Mesenchymal stem cell (in vitro differentiated cells and primary cell): ENCODE measurements around the gene BSND.
"Not testable (repeated sequence)": the region's sequence is repeated elsewhere in the genome, so short reads cannot be mapped to it uniquely, and the experiment has no call there.

Experiments used
- DNase-seq: peaks from one replicate; pipeline ENCODE4 v3.0.0-alpha.2; 2013
- H2AFZ ChIP-seq: one replicate; pipeline ENCODE4 v1.6.1; 2013; ENCODE audit warnings: low read depth, mild to moderate bottlenecking, control low read depth, inconsistent platforms, low read length, moderate library complexity
- H2AK5ac ChIP-seq: 2 replicates; pipeline ENCODE4 v1.6.1; 2013; ENCODE audit warnings: low read length, moderate library complexity, mild to moderate bottlenecking, inconsistent platforms; ENCODE audit not compliant: severe bottlenecking
- H2BK120ac ChIP-seq: one replicate; pipeline ENCODE4 v1.6.1; 2013; ENCODE audit warnings: low read depth, mild to moderate bottlenecking, inconsistent platforms, low read length, moderate library complexity
- H2BK12ac ChIP-seq, 2 experiments: one replicate each; pipeline ENCODE4 v1.6.1; 2013; ENCODE audit warnings: inconsistent platforms in 2 of 2, low read length in 2 of 2, mild to moderate bottlenecking in 2 of 2, moderate library complexity in 2 of 2, control low read depth in 1 of 2
- H2BK15ac ChIP-seq: one replicate; pipeline ENCODE4 v1.6.1; 2013; ENCODE audit warnings: mild to moderate bottlenecking, low read depth, inconsistent platforms; ENCODE audit not compliant: poor library complexity, severe bottlenecking
- H2BK5ac ChIP-seq: 2 replicates; pipeline ENCODE4 v1.6.1; 2013; ENCODE audit warnings: low read depth, mild to moderate bottlenecking, low read length, control low read depth, inconsistent platforms; ENCODE audit not compliant: poor library complexity, severe bottlenecking
- H3K14ac ChIP-seq, 2 experiments: one replicate each; pipeline ENCODE4 v1.6.1; 2013; ENCODE audit warnings: inconsistent platforms in 2 of 2, low read length in 2 of 2, control low read depth in 1 of 2, mild to moderate bottlenecking in 1 of 2, moderate library complexity in 1 of 2
- H3K18ac ChIP-seq, 2 experiments: one replicate each; pipeline ENCODE4 v1.6.1; 2013; ENCODE audit warnings: inconsistent platforms in 2 of 2, low read length in 2 of 2, control low read depth in 1 of 2, low read depth in 1 of 2, mild to moderate bottlenecking in 1 of 2
- H3K23ac ChIP-seq, 2 experiments: one replicate each; pipeline ENCODE4 v1.6.1; 2013; ENCODE audit warnings: inconsistent platforms in 2 of 2, low read length in 2 of 2, mild to moderate bottlenecking in 2 of 2, moderate library complexity in 2 of 2, control low read depth in 1 of 2
- H3K27ac ChIP-seq: 2 replicates; pipeline ENCODE4 v1.5.1; 2013; ENCODE audit warnings: mild to moderate bottlenecking, moderate library complexity, low read length, control low read depth, inconsistent platforms; ENCODE audit not compliant: poor library complexity, severe bottlenecking
- H3K27me3 ChIP-seq, 2 experiments: 2 replicates each; pipeline versions ENCODE4 v1.6.1 to v1.7.0; 2013; ENCODE audit warnings: low read length in 2 of 2, mild to moderate bottlenecking in 2 of 2, moderate library complexity in 2 of 2, control low read depth in 1 of 2, inconsistent platforms in 1 of 2; ENCODE audit not compliant: control insufficient read depth in 1 of 2, insufficient read depth in 1 of 2
- H3K36me3 ChIP-seq, 2 experiments: 2 replicates each; pipeline versions ENCODE4 v1.6.1 to v1.7.0; 2013; ENCODE audit warnings: low read length in 2 of 2, control low read depth in 1 of 2, inconsistent platforms in 1 of 2, low read depth in 1 of 2, mild to moderate bottlenecking in 1 of 2; ENCODE audit not compliant: insufficient read depth in 2 of 2, control insufficient read depth in 1 of 2
- H3K4ac ChIP-seq, 2 experiments: one replicate each; pipeline ENCODE4 v1.6.1; 2013; ENCODE audit warnings: inconsistent platforms in 2 of 2, low read length in 2 of 2, mild to moderate bottlenecking in 2 of 2, moderate library complexity in 2 of 2, control low read depth in 1 of 2, low read depth in 1 of 2
- H3K4me1 ChIP-seq: 2 replicates; pipeline ENCODE4 v1.6.1; 2013; ENCODE audit warnings: low read depth, low read length, control low read depth; ENCODE audit not compliant: control insufficient read depth, insufficient read depth
- H3K4me2 ChIP-seq: 2 replicates; pipeline ENCODE4 v1.6.1; 2013; ENCODE audit warnings: low read length, mild to moderate bottlenecking, inconsistent platforms; ENCODE audit not compliant: poor library complexity, severe bottlenecking
- H3K4me3 ChIP-seq, 2 experiments: 2 replicates each; pipeline versions ENCODE4 v1.5.1 to v1.7.0; 2013; ENCODE audit warnings: low read length in 2 of 2, mild to moderate bottlenecking in 2 of 2, control low read depth in 1 of 2, low read depth in 1 of 2; ENCODE audit not compliant: insufficient read depth in 1 of 2
- H3K79me1 ChIP-seq: replicated peaks from 2 replicates; pipeline ENCODE4 v1.6.1; 2013; ENCODE audit warnings: mild to moderate bottlenecking, control low read depth, low read length, inconsistent platforms; ENCODE audit not compliant: poor library complexity, severe bottlenecking
- H3K9ac ChIP-seq: 2 replicates; pipeline ENCODE4 v1.7.0; 2013; ENCODE audit warnings: mild to moderate bottlenecking, low read length, moderate library complexity
- H3K9me3 ChIP-seq: 2 replicates; pipeline ENCODE4 v1.7.0; 2013; ENCODE audit warnings: mild to moderate bottlenecking, low read length; ENCODE audit not compliant: control insufficient read depth
- H4K8ac ChIP-seq: one replicate; pipeline ENCODE4 v1.6.1; 2013; ENCODE audit warnings: inconsistent platforms, mild to moderate bottlenecking, low read length, moderate library complexity
- H4K91ac ChIP-seq: one replicate; pipeline ENCODE4 v1.6.1; 2013; ENCODE audit warnings: mild to moderate bottlenecking, low read length, inconsistent platforms
- WGBS: methylation state at CpG from one replicate; pipeline ENCODE4 v1.1.7; 2013; ENCODE audit warnings: mixed read lengths; 5-methylcytosine and 5-hydroxymethylcytosine counted together

BSND gene

GRCh38 chr1:55021942-55022546 is 23.3 kb downstream of the BSND start:
- DNase-seq = peak; percentile 81
- H2BK15ac ChIP-seq = no peak overlapping the region
- 43% methylated on average over 15 of the region's 15 CpGs for WGBS
- no peak overlapping the region for H3K27ac ChIP-seq
- H3K79me1 ChIP-seq = no peaks in the 10 kb centered on the region
- H3K18ac ChIP-seq = peak overlapping the region; percentile 29 to 73
- H4K91ac ChIP-seq = peak overlapping the region; percentile 88
- H3K23ac ChIP-seq = no peak overlapping the region
- H2AFZ ChIP-seq = peak overlapping the region; percentile 46
- H3K9ac ChIP-seq = peak overlapping the region; percentile 82
- no peaks in the 10 kb centered on the region for H3K36me3 ChIP-seq
- H2BK12ac ChIP-seq = no peak overlapping the region
- peak overlapping the region; percentile 90 for H4K8ac ChIP-seq
- H3K4ac ChIP-seq = peak overlapping the region in 1 of 2 experiments; percentile 66
- H2AK5ac ChIP-seq = no peak overlapping the region
- no peak overlapping the region for H2BK5ac ChIP-seq
- H3K14ac ChIP-seq = no peak overlapping the region
- H3K4me1 ChIP-seq = peaks cover 4% of the 10 kb centered on the region
- no peak overlapping the region for H3K4me3 ChIP-seq
- no peak overlapping the region for H2BK120ac ChIP-seq
- no peaks in the 10 kb centered on the region for H3K9me3 ChIP-seq
- peaks cover 0 to 25% of the 10 kb centered on the region in 2 experiments for H3K27me3 ChIP-seq
- H3K4me2 ChIP-seq = no peak overlapping the region

- not testable (repeated sequence) for H3K14ac ChIP-seq, H2BK15ac ChIP-seq, H2AK5ac ChIP-seq, H3K9ac ChIP-seq, H2BK5ac ChIP-seq, DNase-seq, H2AFZ ChIP-seq, H3K9me3 ChIP-seq, H3K79me1 ChIP-seq, H3K4me3 ChIP-seq, H3K27ac ChIP-seq, H2BK12ac ChIP-seq, H3K4me2 ChIP-seq, H3K4ac ChIP-seq, H3K4me1 ChIP-seq, H3K18ac ChIP-seq, H3K36me3 ChIP-seq, H2BK120ac ChIP-seq, H3K23ac ChIP-seq, H4K8ac ChIP-seq, H4K91ac ChIP-seq
- WGBS = 60% methylated on average over 10 of the region's 10 CpGs
- H3K27me3 ChIP-seq = peaks cover 0 to 14% of the 10 kb centered on the region in 2 experiments
Observed at GRCh38 chr1:55024163-55024562, 25.4 kb downstream of the BSND start.

DNA sequence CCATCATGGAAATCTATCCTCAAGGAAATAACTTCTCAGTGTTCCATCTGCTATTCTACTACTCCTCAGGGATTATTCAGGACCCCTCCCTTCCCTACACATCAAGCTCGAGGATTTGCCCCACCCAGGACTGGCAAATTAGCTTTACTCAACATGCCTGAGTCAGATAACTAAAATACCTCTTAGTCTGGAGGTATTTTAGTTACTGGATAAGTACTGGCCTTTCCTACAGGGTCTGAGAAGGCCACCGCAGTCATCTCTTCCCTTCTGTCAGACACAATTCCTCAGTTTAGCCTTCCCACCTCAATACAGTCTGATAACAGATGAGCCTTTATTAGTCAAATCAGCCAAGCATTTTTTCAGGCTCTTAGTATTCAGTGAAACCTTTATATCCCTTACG is 27.9 kb downstream of the BSND start:
- not testable (repeated sequence) for H3K4me2 ChIP-seq, H3K9ac ChIP-seq, H3K18ac ChIP-seq, H3K23ac ChIP-seq, H2AK5ac ChIP-seq, H3K27ac ChIP-seq, H2BK5ac ChIP-seq, H3K36me3 ChIP-seq, H4K91ac ChIP-seq, H2BK12ac ChIP-seq, DNase-seq, H3K4me3 ChIP-seq, H3K4me1 ChIP-seq, H2BK15ac ChIP-seq, H2BK120ac ChIP-seq, H3K14ac ChIP-seq, H4K8ac ChIP-seq, H3K27me3 ChIP-seq, H3K4ac ChIP-seq, H3K9me3 ChIP-seq, H3K79me1 ChIP-seq, H2AFZ ChIP-seq
- WGBS = 97% methylated on average over 2 of the region's 3 CpGs

DNA sequence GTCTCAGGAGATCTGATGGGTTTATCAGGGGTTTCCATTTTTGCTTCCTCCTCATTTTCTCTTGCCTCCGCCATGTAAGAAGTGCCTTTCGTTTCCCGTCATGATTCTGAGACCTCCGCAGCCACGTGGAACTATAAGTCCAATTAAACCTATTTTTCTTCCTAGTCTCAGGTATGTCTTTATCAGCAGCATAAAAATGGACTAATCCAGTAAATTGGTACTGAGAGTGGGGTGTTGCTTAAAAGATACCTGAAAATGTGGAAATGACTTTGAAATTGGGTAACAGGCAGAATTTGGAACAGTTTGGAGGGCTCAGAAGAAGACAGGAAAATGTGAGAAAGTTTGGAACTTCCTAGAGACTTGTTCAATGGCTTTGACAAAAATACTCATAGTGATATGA is 32.4 kb downstream of the BSND start:
- not testable (repeated sequence) for H2AFZ ChIP-seq, H2BK12ac ChIP-seq

More for the DNA sequence above, 32.4 kb downstream of the BSND start:
- not testable (repeated sequence) for H3K36me3 ChIP-seq, H3K4ac ChIP-seq, H3K4me2 ChIP-seq, H3K9ac ChIP-seq, H2AK5ac ChIP-seq, H4K91ac ChIP-seq, H2BK120ac ChIP-seq, H3K4me1 ChIP-seq, H3K14ac ChIP-seq, H3K27ac ChIP-seq, H3K79me1 ChIP-seq, H4K8ac ChIP-seq, H3K23ac ChIP-seq, H3K18ac ChIP-seq, H3K4me3 ChIP-seq, DNase-seq, H2BK5ac ChIP-seq, H3K9me3 ChIP-seq, H2BK15ac ChIP-seq
- 97% methylated on average over 5 of the region's 5 CpGs for WGBS
- H3K27me3 ChIP-seq = peaks cover 7 to 38% of the 10 kb centered on the region in 2 experiments
